K562 (cell line): Measurements from ENCODE around the gene TENM3. TPM values are rescaled to one million over a fixed set of nuclear protein-coding genes. Genes with fewer than 3 reads are reported as not detected.

ENCODE experiments used
- ATAC-seq: fragments of 200-7000 bp; cut with Tn5 transposase; 3 replicates; pipeline ENCODE4 v1.9.1; 2020; ENCODE audit warnings: moderate library complexity
- BruUV-seq: library from RNA; stranded (reverse); fragments of 400-500 nt; replicated peaks from 2 replicates; lab custom pipeline; 2021; lab: Mats Ljungman, UMichigan
- CTCF ChIA-PET: fragments of 300-600 bp; formaldehyde crosslinking; extraction: SDS; loops from one replicate; lab custom pipeline; 2021; ENCODE audit warnings: low intra/inter-chr PET ratio; lab: Yijun Ruan, JAX
- POLR2A ChIA-PET: fragments of 300-600, 350-650 bp; sonication (Branson Sonifier 250); formaldehyde crosslinking; extraction: SDS; loops from one replicate; lab custom pipeline; 2021; ENCODE audit warnings: antibody characterized with exemption, inconsistent platforms; lab: Yijun Ruan, JAX
- DNase-seq, 4 experiments: peaks; one replicate each; pipeline versions ENCODE4 v3.0.0 to v3.0.0-alpha.2; 2011 to 2018; ENCODE audit warnings: low spot score in 3 of 4, mixed read lengths in 3 of 4; ENCODE audit errors: extremely low read depth in 1 of 4
- FAIRE-seq: peaks from 2 replicates; lab custom pipeline; 2011; peaks lifted over from hg19 to GRCh38; lab: Jason Lieb, UNC
- H2AFZ ChIP-seq: 2 replicates; pipeline ENCODE4 v1.6.0; 2011; ENCODE audit warnings: low read depth, low read length, control low read depth, inconsistent platforms
- H3K27ac ChIP-seq: fragments of 200-600 bp; 3 replicates; pipeline ENCODE4 v1.8.0; 2011; ENCODE audit warnings: low read depth, mild to moderate bottlenecking, control low read depth, inconsistent platforms, low read length, moderate library complexity, mixed read lengths; ENCODE audit errors: extremely low read depth
- H3K27me3 ChIP-seq, 2 experiments: fragments of 300-600 bp in 1 of 2; 2 replicates in 1 of 2; 3 replicates in 1 of 2; pipeline versions ENCODE4 v1.6.0 to v1.8.0; 2011; ENCODE audit warnings: inconsistent platforms in 2 of 2, low read length in 2 of 2, mild to moderate bottlenecking in 1 of 2, mixed read lengths in 1 of 2, moderate library complexity in 1 of 2; ENCODE audit not compliant: control insufficient read depth in 2 of 2, insufficient read depth in 2 of 2
- H3K36me3 ChIP-seq: fragments of 300-600 bp; 3 replicates; pipeline ENCODE4 v1.8.0; 2011; ENCODE audit warnings: mild to moderate bottlenecking, low read length, inconsistent platforms; ENCODE audit not compliant: control insufficient read depth, insufficient read depth
- H3K4me1 ChIP-seq, 2 experiments: fragments of 200-600 bp in 1 of 2; replicated peaks in 1 of 2; 2 replicates in 1 of 2; 3 replicates in 1 of 2; pipeline versions ENCODE4 v1.5.1 to v1.8.0; 2011; ENCODE audit warnings: inconsistent platforms in 2 of 2, low read length in 2 of 2, mild to moderate bottlenecking in 1 of 2, mixed read lengths in 1 of 2, moderate library complexity in 1 of 2; ENCODE audit not compliant: control insufficient read depth in 2 of 2, insufficient read depth in 2 of 2
- H3K4me2 ChIP-seq: 2 replicates; pipeline ENCODE4 v1.6.1; 2011; ENCODE audit warnings: low read length, control low read depth, inconsistent platforms, mixed read lengths; ENCODE audit not compliant: insufficient read depth
- H3K4me3 ChIP-seq: fragments of 200-600 bp; sonication (generic), shearing (Covaris generic); 2 replicates; pipeline ENCODE4 v1.5.1; 2016; ENCODE audit warnings: control low read depth, inconsistent platforms
- H3K79me2 ChIP-seq: fragments of 200-600 bp; 3 replicates; pipeline ENCODE4 v1.8.0; 2011; ENCODE audit warnings: low read length, inconsistent platforms; ENCODE audit not compliant: control insufficient read depth, insufficient read depth
- H3K9ac ChIP-seq, 2 experiments: 2 replicates each; pipeline versions ENCODE4 v1.6.0 to v1.6.1; 2011; ENCODE audit warnings: low read depth in 2 of 2, low read length in 2 of 2, control low read depth in 1 of 2, inconsistent platforms in 1 of 2, mild to moderate bottlenecking in 1 of 2, mixed read lengths in 1 of 2; ENCODE audit not compliant: insufficient read depth in 1 of 2
- H3K9me1 ChIP-seq: one replicate; pipeline ENCODE4 v1.6.0; 2011; ENCODE audit warnings: inconsistent platforms, mild to moderate bottlenecking, low read length, moderate library complexity; ENCODE audit not compliant: control insufficient read depth, insufficient read depth
- H3K9me3 ChIP-seq: replicated peaks from 2 replicates; pipeline ENCODE4 v1.5.1; 2011; ENCODE audit warnings: low read depth, low read length, inconsistent platforms; ENCODE audit not compliant: control insufficient read depth, insufficient read depth
- H4K20me1 ChIP-seq: replicated peaks from 2 replicates; pipeline ENCODE4 v1.6.1; 2011; ENCODE audit warnings: low read length, inconsistent platforms, mixed read lengths; ENCODE audit not compliant: control insufficient read depth, insufficient read depth
- CBFB ChIP-seq: sonication (generic); formaldehyde crosslinking; IDR thresholded peaks from 2 replicates; pipeline ENCODE4 v1.4.0; 2020; ENCODE audit warnings: mild to moderate bottlenecking, missing genetic modification reagents
- CHD7 ChIP-seq: fragments of 200-600 bp; sonication (generic); IDR thresholded peaks from one replicate; pipeline ENCODE4 v1.6.1; 2012; ENCODE audit warnings: mild to moderate bottlenecking, low read depth, low read length, inconsistent platforms
- E2F1 ChIP-seq: sonication (generic); formaldehyde crosslinking; IDR thresholded peaks from 2 replicates; pipeline ENCODE4 v1.8.1; 2023; ENCODE audit warnings: mild to moderate bottlenecking, missing genetic modification reagents, moderate library complexity
- HOMEZ ChIP-seq: fragments of 250-450 bp; sonication (Bioruptor Pico); IDR thresholded peaks from 2 replicates; pipeline ENCODE4 v1.4.0; 2020; ENCODE audit warnings: mild to moderate bottlenecking, moderate library complexity
- MAFG ChIP-seq: fragments of 450-650 bp; conservative IDR thresholded peaks from 2 replicates; pipeline ENCODE4 v1.6.1; 2016; ENCODE audit warnings: missing genetic modification characterization, missing compliant biosample characterization
- MAX ChIP-seq: sonication (generic); formaldehyde crosslinking; IDR thresholded peaks from 2 replicates; pipeline ENCODE4 v1.9.0; 2022; ENCODE audit warnings: mild to moderate bottlenecking, missing genetic modification reagents
- PHF21A ChIP-seq: fragments of 450-650 bp; IDR thresholded peaks from 2 replicates; pipeline ENCODE4 v1.6.1; 2017; ENCODE audit warnings: low read depth, borderline replicate concordance
- SETDB1 ChIP-seq: IDR thresholded peaks from one replicate; pipeline ENCODE4 v1.6.1; 2012; ENCODE audit warnings: low read length, control low read depth, inconsistent platforms
- TAF7 ChIP-seq: fragments of 450-650 bp; IDR thresholded peaks from 2 replicates; pipeline ENCODE4 v1.6.1; 2016; ENCODE audit warnings: missing genetic modification characterization, missing compliant biosample characterization
- WGBS: fragments of 100-300 bp; shearing (Covaris generic); methylation state at CpG from one replicate; pipeline ENCODE4 v1.1.6; 2016; ENCODE audit warnings: low coverage, mixed read lengths; ENCODE audit not compliant: insufficient coverage; ENCODE audit errors: missing lambda C conversion rate; 5-methylcytosine and 5-hydroxymethylcytosine counted together
- in situ Hi-C: fragments of 300-500 bp; cut with MboI; formaldehyde crosslinking; loops from 4 replicates; pipeline ENCODE4 v1.15.0; 2018; ENCODE audit warnings: inconsistent platforms, mixed read lengths
- intact Hi-C: fragments of 100-400 bp; cut with micrococcal nuclease; formaldehyde crosslinking; loops from 2 replicates; pipeline ENCODE4 v1.14.2; 2022
- polyA plus RNA-seq, 8 experiments: library from polyadenylated mRNA; depleted of rRNA in 4 of 8; stranded (reverse) in 5 of 8; unstranded in 3 of 8; fragments of >200 nt; fragmentation: Nextera tagmentation in 2 of 8; fragmentation: Illumina TruSeq in 1 of 8; extraction: Ambion mirVana in 2 of 8; extraction: Trizol in 1 of 8; gene quantifications; 2 replicates each; pipeline versions ENCODE4 v1.2.1 to v1.2.3, GENCODE V29; 2011 to 2014; ENCODE audit warnings: inconsistent platforms in 1 of 8, missing spikeins in 1 of 8
- total RNA-seq, 7 experiments: library from RNA; depleted of rRNA in 6 of 7; stranded (reverse); fragments of >200 nt in 6 of 7; fragmentation: Illumina TruSeq in 2 of 7; extraction: Trizol in 2 of 7; gene quantifications; 2 replicates each; pipeline versions ENCODE4 v1.2.1 to v1.2.3, GENCODE V29; 2011 to 2021; ENCODE audit warnings: low replicate concordance in 1 of 7

TENM3 gene
- total and polyA plus RNA-seq, 9 of the 15 experiments (the other 6 are each of a cell fraction or from before 2014, with no cell fraction given) = 0.01 to 0.02 TPM; not detected in 7

GRCh38 chr4:182291175-182291574 is 48.0 kb downstream of the TENM3 start:
- Histone ChIP-seq H4K20me1 (no peaks in the 10 kb centered on the region), H2AFZ (no peak overlapping the region), H3K4me1 (no peaks in the 10 kb centered on the region), H3K4me3 (no peak overlapping the region), H3K27me3 (peaks cover 0 to 11% of the 10 kb centered on the region in 2 experiments; a peak in 2 of 5 replicates), H3K36me3 (no peaks in the 10 kb centered on the region), H3K4me2 (no peak overlapping the region), H3K9ac (no peak overlapping the region), H3K79me2 (no peaks in the 10 kb centered on the region), H3K9me1 (no peaks in the 10 kb centered on the region), H3K27ac (no peak overlapping the region), H3K9me3 (no peaks in the 10 kb centered on the region)
- 2% methylated on average over 8 of the region's 8 CpGs for WGBS
- intact Hi-C loops = no loop called here
- in situ Hi-C loops = no loop called here
- BruUV-seq = no TSS peak
- DNase-seq = no peak
- CTCF ChIA-PET = no interaction called here
- POLR2A ChIA-PET = no interaction called here
- FAIRE-seq = no peak
- ATAC-seq = no peak
- TF ChIP-seq CHD7 (no peak), CBFB (no peak), PHF21A (no peak), SETDB1 (no peak), HOMEZ (no peak), MAX (no peak), MAFG (tag) (no peak), TAF7 (tag) (no peak), E2F1 (CRISPR knock-in tag) (no peak)
